ENCODE results near the gene NTSR1.

DNA sequence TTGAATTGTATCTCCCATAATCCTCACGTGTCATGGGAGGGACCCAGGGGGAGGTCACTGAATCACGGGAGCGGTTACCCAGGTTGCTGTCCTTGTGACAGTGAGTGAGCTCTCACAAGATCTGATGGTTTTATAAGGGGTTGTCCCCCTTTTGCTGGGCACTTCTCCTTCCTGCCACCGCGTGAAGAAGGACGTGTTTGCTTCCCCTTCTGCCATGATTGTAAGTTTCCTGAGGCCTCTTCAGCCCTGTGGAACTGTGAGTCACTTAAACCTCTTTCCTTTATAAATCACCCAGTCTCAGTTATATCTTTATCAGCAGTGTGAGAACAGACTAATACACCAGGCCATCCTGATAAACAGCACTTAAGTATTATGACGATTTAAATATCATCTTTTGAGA lies 78.7 kb downstream of the NTSR1 start:
- TF ChIP-seq TAF1 (conservative IDR thresholded peaks at IDR 0.05) (no peak), RAD21 (IDR thresholded peaks at IDR 0.05) (no peak), NR2F2 (IDR thresholded peaks at IDR 0.05) (no peak), GABPA (IDR thresholded peaks at IDR 0.05 in 1 of 2, conservative IDR thresholded peaks at IDR 0.05 in 1 of 2) (no peak), SP1 (IDR thresholded peaks at IDR 0.05) (no peak), RXRA (IDR thresholded peaks at IDR 0.05) (no peak), JUND (IDR thresholded peaks at IDR 0.05) (no peak), YY1 (IDR thresholded peaks at IDR 0.05) (no peak), EGR1 (IDR thresholded peaks at IDR 0.05; ENCODE audit: low read depth in 2 of 2) (no peak)
- TF ChIP-seq, protein P1, sequence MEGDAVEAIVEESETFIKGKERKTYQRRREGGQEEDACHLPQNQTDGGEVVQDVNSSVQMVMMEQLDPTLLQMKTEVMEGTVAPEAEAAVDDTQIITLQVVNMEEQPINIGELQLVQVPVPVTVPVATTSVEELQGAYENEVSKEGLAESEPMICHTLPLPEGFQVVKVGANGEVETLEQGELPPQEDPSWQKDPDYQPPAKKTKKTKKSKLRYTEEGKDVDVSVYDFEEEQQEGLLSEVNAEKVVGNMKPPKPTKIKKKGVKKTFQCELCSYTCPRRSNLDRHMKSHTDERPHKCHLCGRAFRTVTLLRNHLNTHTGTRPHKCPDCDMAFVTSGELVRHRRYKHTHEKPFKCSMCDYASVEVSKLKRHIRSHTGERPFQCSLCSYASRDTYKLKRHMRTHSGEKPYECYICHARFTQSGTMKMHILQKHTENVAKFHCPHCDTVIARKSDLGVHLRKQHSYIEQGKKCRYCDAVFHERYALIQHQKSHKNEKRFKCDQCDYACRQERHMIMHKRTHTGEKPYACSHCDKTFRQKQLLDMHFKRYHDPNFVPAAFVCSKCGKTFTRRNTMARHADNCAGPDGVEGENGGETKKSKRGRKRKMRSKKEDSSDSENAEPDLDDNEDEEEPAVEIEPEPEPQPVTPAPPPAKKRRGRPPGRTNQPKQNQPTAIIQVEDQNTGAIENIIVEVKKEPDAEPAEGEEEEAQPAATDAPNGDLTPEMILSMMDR (IDR thresholded peaks at IDR 0.05; ENCODE audit: low read depth, low read length, missing input control): no peak
- TF ChIP-seq, protein P2, sequence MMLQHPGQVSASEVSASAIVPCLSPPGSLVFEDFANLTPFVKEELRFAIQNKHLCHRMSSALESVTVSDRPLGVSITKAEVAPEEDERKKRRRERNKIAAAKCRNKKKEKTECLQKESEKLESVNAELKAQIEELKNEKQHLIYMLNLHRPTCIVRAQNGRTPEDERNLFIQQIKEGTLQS (IDR thresholded peaks at IDR 0.05): no peak
- TF ChIP-seq, protein P3, sequence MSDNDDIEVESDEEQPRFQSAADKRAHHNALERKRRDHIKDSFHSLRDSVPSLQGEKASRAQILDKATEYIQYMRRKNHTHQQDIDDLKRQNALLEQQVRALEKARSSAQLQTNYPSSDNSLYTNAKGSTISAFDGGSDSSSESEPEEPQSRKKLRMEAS (IDR thresholded peaks at IDR 0.05): no peak
- TF ChIP-seq, protein P4, sequence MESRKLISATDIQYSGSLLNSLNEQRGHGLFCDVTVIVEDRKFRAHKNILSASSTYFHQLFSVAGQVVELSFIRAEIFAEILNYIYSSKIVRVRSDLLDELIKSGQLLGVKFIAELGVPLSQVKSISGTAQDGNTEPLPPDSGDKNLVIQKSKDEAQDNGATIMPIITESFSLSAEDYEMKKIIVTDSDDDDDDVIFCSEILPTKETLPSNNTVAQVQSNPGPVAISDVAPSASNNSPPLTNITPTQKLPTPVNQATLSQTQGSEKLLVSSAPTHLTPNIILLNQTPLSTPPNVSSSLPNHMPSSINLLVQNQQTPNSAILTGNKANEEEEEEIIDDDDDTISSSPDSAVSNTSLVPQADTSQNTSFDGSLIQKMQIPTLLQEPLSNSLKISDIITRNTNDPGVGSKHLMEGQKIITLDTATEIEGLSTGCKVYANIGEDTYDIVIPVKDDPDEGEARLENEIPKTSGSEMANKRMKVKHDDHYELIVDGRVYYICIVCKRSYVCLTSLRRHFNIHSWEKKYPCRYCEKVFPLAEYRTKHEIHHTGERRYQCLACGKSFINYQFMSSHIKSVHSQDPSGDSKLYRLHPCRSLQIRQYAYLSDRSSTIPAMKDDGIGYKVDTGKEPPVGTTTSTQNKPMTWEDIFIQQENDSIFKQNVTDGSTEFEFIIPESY (IDR thresholded peaks at IDR 0.05): no peak
- TF ChIP-seq, protein P5, sequence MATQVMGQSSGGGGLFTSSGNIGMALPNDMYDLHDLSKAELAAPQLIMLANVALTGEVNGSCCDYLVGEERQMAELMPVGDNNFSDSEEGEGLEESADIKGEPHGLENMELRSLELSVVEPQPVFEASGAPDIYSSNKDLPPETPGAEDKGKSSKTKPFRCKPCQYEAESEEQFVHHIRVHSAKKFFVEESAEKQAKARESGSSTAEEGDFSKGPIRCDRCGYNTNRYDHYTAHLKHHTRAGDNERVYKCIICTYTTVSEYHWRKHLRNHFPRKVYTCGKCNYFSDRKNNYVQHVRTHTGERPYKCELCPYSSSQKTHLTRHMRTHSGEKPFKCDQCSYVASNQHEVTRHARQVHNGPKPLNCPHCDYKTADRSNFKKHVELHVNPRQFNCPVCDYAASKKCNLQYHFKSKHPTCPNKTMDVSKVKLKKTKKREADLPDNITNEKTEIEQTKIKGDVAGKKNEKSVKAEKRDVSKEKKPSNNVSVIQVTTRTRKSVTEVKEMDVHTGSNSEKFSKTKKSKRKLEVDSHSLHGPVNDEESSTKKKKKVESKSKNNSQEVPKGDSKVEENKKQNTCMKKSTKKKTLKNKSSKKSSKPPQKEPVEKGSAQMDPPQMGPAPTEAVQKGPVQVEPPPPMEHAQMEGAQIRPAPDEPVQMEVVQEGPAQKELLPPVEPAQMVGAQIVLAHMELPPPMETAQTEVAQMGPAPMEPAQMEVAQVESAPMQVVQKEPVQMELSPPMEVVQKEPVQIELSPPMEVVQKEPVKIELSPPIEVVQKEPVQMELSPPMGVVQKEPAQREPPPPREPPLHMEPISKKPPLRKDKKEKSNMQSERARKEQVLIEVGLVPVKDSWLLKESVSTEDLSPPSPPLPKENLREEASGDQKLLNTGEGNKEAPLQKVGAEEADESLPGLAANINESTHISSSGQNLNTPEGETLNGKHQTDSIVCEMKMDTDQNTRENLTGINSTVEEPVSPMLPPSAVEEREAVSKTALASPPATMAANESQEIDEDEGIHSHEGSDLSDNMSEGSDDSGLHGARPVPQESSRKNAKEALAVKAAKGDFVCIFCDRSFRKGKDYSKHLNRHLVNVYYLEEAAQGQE (IDR thresholded peaks at IDR 0.05): no peak
